GM12892 (cell line): ENCODE results near the gene SLC9A1.

Source experiments
- POLR2A ChIP-seq: IDR thresholded peaks from 2 replicates; pipeline ENCODE4 v1.6.1; 2011; ENCODE audit warnings: low read depth, low read length, control low read depth
- POLR2AphosphoS5 ChIP-seq: IDR thresholded peaks from 2 replicates; pipeline ENCODE4 v1.6.1; 2011; ENCODE audit warnings: low read depth, low read length, control low read depth
- TAF1 ChIP-seq: IDR thresholded peaks from 2 replicates; pipeline ENCODE4 v1.6.1; 2011; ENCODE audit warnings: low read depth, mild to moderate bottlenecking, control low read depth, low read length, borderline replicate concordance

DNA sequence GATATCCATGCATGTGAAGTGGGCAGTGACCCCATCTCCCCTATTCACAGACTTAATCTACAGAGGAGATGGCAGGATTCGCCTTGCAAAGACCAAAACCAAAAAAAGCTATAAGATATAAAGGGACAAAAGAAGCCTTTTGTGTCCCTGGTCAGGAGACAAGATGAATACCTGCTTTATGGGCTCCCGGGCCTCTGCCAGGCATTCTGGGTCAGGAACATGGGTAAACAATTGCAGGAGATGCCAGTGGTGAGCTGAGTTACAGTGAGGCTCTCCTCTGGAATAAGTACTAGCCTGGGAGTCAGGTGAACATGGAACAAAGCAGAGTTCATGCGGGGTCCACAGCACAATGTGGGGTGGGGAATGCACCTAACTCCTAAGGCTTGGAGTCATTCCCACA is 4.7 kb downstream of the SLC9A1 start:
- TF ChIP-seq POLR2A: no peak
- TF ChIP-seq TAF1: no peak
- TF ChIP-seq POLR2AphosphoS5: no peak
